NT2/D1 (cell line): ENCODE data around the gene DOCK9.

Experiments
- SUZ12 ChIP-seq: IDR thresholded peaks from 2 replicates; pipeline ENCODE4 v1.6.1; 2011; ENCODE audit not compliant: insufficient read length, insufficient read depth; ENCODE audit errors: extremely low read depth
- YY1 ChIP-seq: IDR thresholded peaks from 2 replicates; pipeline ENCODE4 v1.6.1; 2011; ENCODE audit not compliant: insufficient read length, insufficient read depth
- ZNF274 ChIP-seq: IDR thresholded peaks from 2 replicates; pipeline ENCODE4 v1.6.1; 2011; ENCODE audit warnings: mild to moderate bottlenecking, low read depth, low read length

- no peak for TF ChIP-seq SUZ12
- TF ChIP-seq YY1 = no peak
- TF ChIP-seq ZNF274 = no peak
Observed at GRCh38 chr13:98941126-98941525, 36.7 kb downstream of the DOCK9 start.
